Duodenal mucosa (tissue), 2 donors: ENCODE results near the gene RETNLB.

Experiments
- H3K27ac ChIP-seq: one replicate; pipeline ENCODE4 v1.7.0; 2013; ENCODE audit warnings: low read depth, low read length
- H3K27me3 ChIP-seq, 2 donors: one replicate each; pipeline ENCODE4 v1.7.0; 2013; ENCODE audit warnings: low read length in 2 of 2, control low read depth in 1 of 2; ENCODE audit not compliant: insufficient read depth in 2 of 2, control insufficient read depth in 1 of 2
- H3K36me3 ChIP-seq, 2 donors: one replicate each; pipeline ENCODE4 v1.7.0; 2013; ENCODE audit warnings: low read length in 2 of 2, control low read depth in 1 of 2; ENCODE audit not compliant: insufficient read depth in 2 of 2, control insufficient read depth in 1 of 2
- H3K4me1 ChIP-seq, 2 donors: one replicate each; pipeline ENCODE4 v1.7.0; 2013; ENCODE audit warnings: low read length in 2 of 2, control low read depth in 1 of 2; ENCODE audit not compliant: insufficient read depth in 2 of 2, control insufficient read depth in 1 of 2
- H3K4me3 ChIP-seq, 2 donors: one replicate each; pipeline ENCODE4 v1.7.0; 2013; ENCODE audit warnings: low read length in 2 of 2, low read depth in 1 of 2
- H3K9ac ChIP-seq, 2 donors: one replicate each; pipeline ENCODE4 v1.7.0; 2013; ENCODE audit warnings: low read length in 2 of 2, low read depth in 1 of 2
- H3K9me3 ChIP-seq, 2 donors: one replicate each; pipeline ENCODE4 v1.7.0; 2013; ENCODE audit warnings: low read length in 2 of 2, control low read depth in 1 of 2; ENCODE audit not compliant: control insufficient read depth in 1 of 2

The RETNLB gene

GRCh38 chr3:108744762-108745161, 12.4 kb downstream of the RETNLB start:
- no peaks in the 10 kb centered on the region for H3K36me3 ChIP-seq
- H3K27ac ChIP-seq: no peak overlapping the region
- H3K4me1 ChIP-seq: no peaks in the 10 kb centered on the region
- H3K4me3 ChIP-seq: no peak overlapping the region
- H3K9me3 ChIP-seq: no peaks in the 10 kb centered on the region
- no peaks in the 10 kb centered on the region for H3K27me3 ChIP-seq
- no peak overlapping the region for H3K9ac ChIP-seq

GRCh38 chr3:108742929-108743328, 14.3 kb downstream of the RETNLB start:
- Histone ChIP-seq H3K36me3 (no peaks in the 10 kb centered on the region), H3K4me1 (no peaks in the 10 kb centered on the region), H3K9ac (no peak overlapping the region), H3K4me3 (no peak overlapping the region), H3K9me3 (no peaks in the 10 kb centered on the region), H3K27ac (no peak overlapping the region), H3K27me3 (no peaks in the 10 kb centered on the region)

- H3K4me3 ChIP-seq: no peak overlapping the region
- no peak overlapping the region for H3K9ac ChIP-seq
- no peaks in the 10 kb centered on the region for H3K4me1 ChIP-seq
- no peak overlapping the region for H3K27ac ChIP-seq
- H3K27me3 ChIP-seq: no peaks in the 10 kb centered on the region
- no peaks in the 10 kb centered on the region for H3K9me3 ChIP-seq
- H3K36me3 ChIP-seq: no peaks in the 10 kb centered on the region
These were observed 20.4 kb downstream of the RETNLB start for GRCh38 chr3:108736821-108737220.

GRCh38 chr3:108728934-108729333, 28.3 kb downstream of the RETNLB start:
- Histone ChIP-seq H3K27me3 (no peaks in the 10 kb centered on the region), H3K4me3 (no peak overlapping the region), H3K9me3 (no peaks in the 10 kb centered on the region), H3K9ac (no peak overlapping the region), H3K4me1 (no peaks in the 10 kb centered on the region), H3K27ac (no peak overlapping the region), H3K36me3 (no peaks in the 10 kb centered on the region)

- Histone ChIP-seq H3K27ac (no peak overlapping the region), H3K9me3 (no peaks in the 10 kb centered on the region), H3K4me3 (no peak overlapping the region), H3K27me3 (no peaks in the 10 kb centered on the region), H3K36me3 (no peaks in the 10 kb centered on the region), H3K9ac (no peak overlapping the region), H3K4me1 (no peaks in the 10 kb centered on the region)
These were observed 29.1 kb downstream of the RETNLB start for GRCh38 chr3:108728105-108728504.

GRCh38 chr3:108724101-108724500, 33.1 kb downstream of the RETNLB start:
- Histone ChIP-seq H3K4me1 (no peaks in the 10 kb centered on the region), H3K27me3 (no peaks in the 10 kb centered on the region), H3K9ac (no peak overlapping the region), H3K27ac (no peak overlapping the region), H3K9me3 (no peaks in the 10 kb centered on the region), H3K4me3 (no peak overlapping the region), H3K36me3 (no peaks in the 10 kb centered on the region)

- Histone ChIP-seq H3K27ac (no peak overlapping the region), H3K9me3 (no peaks in the 10 kb centered on the region), H3K4me1 (no peaks in the 10 kb centered on the region), H3K4me3 (no peak overlapping the region), H3K36me3 (no peaks in the 10 kb centered on the region), H3K9ac (no peak overlapping the region), H3K27me3 (no peaks in the 10 kb centered on the region)
These were observed 34.5 kb downstream of the RETNLB start for GRCh38 chr3:108722724-108723123.

- Histone ChIP-seq H3K9ac (no peak overlapping the region), H3K9me3 (no peaks in the 10 kb centered on the region), H3K4me3 (no peak overlapping the region), H3K4me1 (no peaks in the 10 kb centered on the region), H3K36me3 (no peaks in the 10 kb centered on the region), H3K27ac (no peak overlapping the region), H3K27me3 (no peaks in the 10 kb centered on the region)
These were observed 37.9 kb downstream of the RETNLB start for GRCh38 chr3:108719178-108719806.

GRCh38 chr3:108718454-108718853, 38.8 kb downstream of the RETNLB start:
- Histone ChIP-seq H3K27me3 (no peaks in the 10 kb centered on the region), H3K27ac (no peak overlapping the region), H3K36me3 (no peaks in the 10 kb centered on the region), H3K9me3 (no peaks in the 10 kb centered on the region), H3K4me1 (no peaks in the 10 kb centered on the region), H3K4me3 (no peak overlapping the region), H3K9ac (no peak overlapping the region)

GRCh38 chr3:108713816-108714215, 43.4 kb downstream of the RETNLB start:
- Histone ChIP-seq H3K27me3 (no peaks in the 10 kb centered on the region), H3K4me1 (no peaks in the 10 kb centered on the region), H3K4me3 (no peak overlapping the region), H3K9ac (no peak overlapping the region), H3K27ac (no peak overlapping the region), H3K36me3 (no peaks in the 10 kb centered on the region), H3K9me3 (no peaks in the 10 kb centered on the region)
